Skeletal muscle satellite cell (primary cell): Measurements from ENCODE around the gene SLC22A23.

Experiments used
- H3K27me3 ChIP-seq: 2 replicates; pipeline ENCODE4 v1.7.0; 2013; ENCODE audit warnings: low read length; ENCODE audit not compliant: control insufficient read depth, insufficient read depth
- H3K36me3 ChIP-seq: 2 replicates; pipeline ENCODE4 v1.7.0; 2013; ENCODE audit warnings: mild to moderate bottlenecking, control low read depth, low read length; ENCODE audit not compliant: insufficient read depth
- H3K4me1 ChIP-seq: 2 replicates; pipeline ENCODE4 v1.7.0; 2013; ENCODE audit warnings: low read length; ENCODE audit not compliant: control insufficient read depth, insufficient read depth
- H3K4me2 ChIP-seq: 2 replicates; pipeline ENCODE4 v1.7.0; 2013; ENCODE audit warnings: mild to moderate bottlenecking, low read length
- H3K4me3 ChIP-seq: 2 replicates; pipeline ENCODE4 v1.7.0; 2013; ENCODE audit warnings: low read length
- H3K9ac ChIP-seq: 2 replicates; pipeline ENCODE4 v1.7.0; 2013; ENCODE audit warnings: mild to moderate bottlenecking, low read depth, low read length, moderate library complexity
- H3K9me3 ChIP-seq: replicated peaks from 2 replicates; pipeline ENCODE4 v1.7.0; 2013; ENCODE audit warnings: mild to moderate bottlenecking, control low read depth, low read length

SLC22A23 gene

DNA sequence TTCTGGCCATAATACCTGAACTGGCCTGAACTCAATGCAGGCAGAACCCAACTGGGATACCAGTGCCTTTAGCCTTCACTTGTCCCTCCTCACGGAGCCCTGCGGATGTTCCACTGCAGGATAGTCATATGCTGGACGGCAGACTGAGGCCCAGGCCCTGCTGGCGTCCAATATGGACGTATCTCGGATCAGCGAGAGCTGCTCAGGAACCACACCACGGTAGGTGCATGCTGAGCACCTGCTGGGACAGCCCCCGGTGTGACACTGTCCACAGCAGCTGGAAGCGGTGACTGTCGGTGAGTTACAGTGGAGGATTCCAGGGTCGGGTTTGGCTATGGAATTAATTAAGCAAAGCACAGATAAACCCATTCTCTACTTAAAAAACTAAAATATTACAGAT lies 149.4 kb downstream of the SLC22A23 start:
- no peak overlapping the region for H3K9ac ChIP-seq
- no peaks in the 10 kb centered on the region for H3K9me3 ChIP-seq
- H3K4me2 ChIP-seq: no peak overlapping the region
- H3K36me3 ChIP-seq: no peaks in the 10 kb centered on the region
- H3K4me1 ChIP-seq: no peaks in the 10 kb centered on the region
- no peak overlapping the region for H3K4me3 ChIP-seq
- H3K27me3 ChIP-seq: peaks cover 31% of the 10 kb centered on the region

DNA sequence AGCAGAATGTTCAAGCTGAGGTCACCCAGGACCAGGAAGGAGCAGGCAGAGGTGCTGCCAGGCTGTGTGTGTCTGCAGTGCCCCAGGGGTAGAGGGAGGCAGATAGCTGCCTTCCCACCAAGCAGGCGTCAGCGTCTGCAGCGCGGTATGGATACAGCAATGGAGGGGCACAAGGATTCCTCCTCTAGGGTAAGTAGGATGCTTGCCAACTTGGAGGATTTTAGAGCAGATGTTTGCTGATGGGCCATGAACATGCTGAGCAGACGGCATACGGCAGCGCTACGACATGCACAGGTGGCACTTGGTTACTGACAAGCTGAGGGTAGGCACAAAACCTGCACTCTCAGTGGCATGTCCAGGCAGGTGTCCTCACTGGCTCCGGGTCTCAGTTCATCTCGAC lies 150.0 kb downstream of the SLC22A23 start:
- Histone ChIP-seq H3K4me1 (no peaks in the 10 kb centered on the region), H3K36me3 (no peaks in the 10 kb centered on the region), H3K4me2 (no peak overlapping the region), H3K27me3 (peaks cover 29% of the 10 kb centered on the region), H3K9ac (no peak overlapping the region), H3K9me3 (no peaks in the 10 kb centered on the region), H3K4me3 (no peak overlapping the region)

GRCh38 chr6:3305831-3306230 lies 151.0 kb downstream of the SLC22A23 start:
- Histone ChIP-seq H3K9ac (no peak overlapping the region), H3K4me3 (no peak overlapping the region), H3K4me1 (no peaks in the 10 kb centered on the region), H3K36me3 (no peaks in the 10 kb centered on the region), H3K27me3 (peaks cover 25% of the 10 kb centered on the region), H3K9me3 (no peaks in the 10 kb centered on the region), H3K4me2 (no peak overlapping the region)

DNA sequence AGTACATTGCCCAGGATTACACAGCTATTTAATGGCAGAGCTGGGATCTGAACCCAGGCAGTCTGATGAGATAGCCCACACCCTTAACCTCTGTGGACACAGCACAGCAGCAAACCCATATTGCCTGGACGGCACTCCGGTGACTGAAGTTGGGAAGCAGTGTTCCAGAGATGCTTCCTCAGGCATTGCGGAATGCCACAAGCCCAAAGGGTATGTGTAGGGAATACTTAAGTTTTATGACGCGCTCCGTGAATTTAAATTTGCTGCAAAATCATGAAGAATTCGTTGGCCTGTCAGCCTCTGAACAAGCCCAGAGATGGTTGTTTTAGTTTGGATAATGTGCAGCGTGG lies 151.7 kb downstream of the SLC22A23 start:
- Histone ChIP-seq H3K4me2 (no peak overlapping the region), H3K27me3 (peaks cover 23% of the 10 kb centered on the region), H3K36me3 (no peaks in the 10 kb centered on the region), H3K4me3 (no peak overlapping the region), H3K9me3 (no peaks in the 10 kb centered on the region), H3K4me1 (no peaks in the 10 kb centered on the region), H3K9ac (no peak overlapping the region)

- H3K36me3 ChIP-seq: no peaks in the 10 kb centered on the region
- H3K4me3 ChIP-seq: no peak overlapping the region
- H3K4me1 ChIP-seq: no peaks in the 10 kb centered on the region
- H3K9ac ChIP-seq: no peak overlapping the region
- H3K4me2 ChIP-seq: no peak overlapping the region
- H3K27me3 ChIP-seq: peaks cover 22% of the 10 kb centered on the region
- H3K9me3 ChIP-seq: no peaks in the 10 kb centered on the region
Observed at GRCh38 chr6:3304500-3305215, 152.2 kb downstream of the SLC22A23 start.

DNA sequence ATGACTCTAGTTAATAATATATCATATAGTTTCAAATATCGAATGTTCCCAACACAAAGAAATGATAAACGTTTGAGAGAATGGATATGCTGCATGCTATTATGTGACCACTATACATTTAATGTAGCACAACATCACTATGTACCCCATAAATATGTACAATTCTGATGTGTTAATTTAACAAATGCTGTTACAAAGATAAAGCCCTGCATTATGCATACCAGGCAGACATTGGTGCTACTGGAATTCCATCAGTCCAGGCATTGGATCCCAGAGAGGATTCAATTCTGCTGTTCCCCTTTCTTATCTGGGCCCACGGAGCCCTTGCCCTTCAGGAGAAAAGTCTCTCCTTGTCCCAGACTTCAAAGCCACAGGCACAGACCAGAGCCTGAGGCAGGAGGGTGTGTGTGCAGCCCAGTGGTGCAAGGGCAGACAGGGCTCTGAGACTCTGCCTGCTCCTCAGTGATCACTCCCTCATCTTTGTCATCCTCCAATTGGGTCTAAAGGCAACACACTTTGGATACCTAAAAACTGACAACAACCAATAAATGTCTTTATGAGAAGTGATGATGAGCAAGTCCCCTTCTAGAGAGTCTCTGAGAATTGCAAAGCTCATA lies 152.9 kb downstream of the SLC22A23 start:
- Histone ChIP-seq H3K9ac (no peak overlapping the region), H3K9me3 (no peaks in the 10 kb centered on the region), H3K27me3 (peaks cover 19% of the 10 kb centered on the region), H3K4me2 (no peak overlapping the region), H3K36me3 (no peaks in the 10 kb centered on the region), H3K4me3 (no peak overlapping the region), H3K4me1 (no peaks in the 10 kb centered on the region)

GRCh38 chr6:3301506-3301905 lies 155.3 kb downstream of the SLC22A23 start:
- Histone ChIP-seq H3K4me3 (no peak overlapping the region), H3K27me3 (peaks cover 9% of the 10 kb centered on the region), H3K4me2 (no peak overlapping the region), H3K36me3 (no peaks in the 10 kb centered on the region), H3K9me3 (no peaks in the 10 kb centered on the region), H3K9ac (no peak overlapping the region), H3K4me1 (no peaks in the 10 kb centered on the region)

DNA sequence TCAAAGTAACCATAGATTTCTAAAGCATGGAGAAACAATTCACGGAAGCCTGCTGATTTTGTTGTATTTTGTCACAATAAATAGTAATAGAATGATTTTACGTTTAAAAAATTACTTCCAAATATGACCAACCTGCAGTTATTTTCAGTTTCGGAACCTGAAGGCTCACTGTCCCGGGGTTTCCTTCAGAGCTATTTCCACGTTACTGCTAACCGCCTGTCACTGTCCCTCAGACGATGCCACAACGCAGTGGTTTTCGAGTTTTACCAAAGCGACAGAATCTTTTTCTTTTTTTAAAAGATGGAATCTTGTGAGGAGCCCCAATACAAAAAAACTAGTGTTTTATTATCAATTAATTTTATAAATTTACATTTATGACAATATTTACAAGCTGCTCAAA lies 157.6 kb downstream of the SLC22A23 start:
- Histone ChIP-seq H3K27me3 (peaks cover 16% of the 10 kb centered on the region), H3K9me3 (no peaks in the 10 kb centered on the region), H3K9ac (no peak overlapping the region), H3K4me3 (no peak overlapping the region), H3K4me1 (no peaks in the 10 kb centered on the region), H3K36me3 (no peaks in the 10 kb centered on the region), H3K4me2 (no peak overlapping the region)

DNA sequence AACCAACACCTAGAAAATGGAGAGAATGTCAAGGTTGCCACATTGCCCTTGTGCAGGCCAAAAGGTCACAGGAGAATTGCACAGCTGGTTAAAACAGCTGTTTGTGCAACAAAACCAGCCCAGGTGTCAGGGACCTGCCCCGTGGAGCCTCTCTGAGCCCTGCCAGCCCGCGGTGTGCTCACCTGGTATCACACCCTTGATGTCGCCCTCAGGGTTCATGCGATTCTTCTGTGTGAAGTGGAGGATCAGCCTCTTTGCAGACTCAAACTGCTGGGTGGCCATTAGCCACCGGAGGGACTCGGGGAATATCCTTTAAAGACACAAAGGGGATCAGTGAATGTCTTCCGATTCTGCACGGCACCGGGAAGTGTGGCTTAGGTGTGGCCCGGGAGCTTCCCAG lies 158.9 kb downstream of the SLC22A23 start:
- Histone ChIP-seq H3K4me1 (no peaks in the 10 kb centered on the region), H3K9me3 (no peaks in the 10 kb centered on the region), H3K27me3 (peaks cover 12% of the 10 kb centered on the region), H3K36me3 (no peaks in the 10 kb centered on the region), H3K4me3 (no peak overlapping the region), H3K4me2 (no peak overlapping the region), H3K9ac (no peak overlapping the region)

GRCh38 chr6:3297006-3297405 lies 159.8 kb downstream of the SLC22A23 start:
- no peak overlapping the region for H3K4me2 ChIP-seq
- no peak overlapping the region for H3K9ac ChIP-seq
- peaks cover 11% of the 10 kb centered on the region for H3K27me3 ChIP-seq
- no peaks in the 10 kb centered on the region for H3K4me1 ChIP-seq
- no peaks in the 10 kb centered on the region for H3K9me3 ChIP-seq
- H3K36me3 ChIP-seq: no peaks in the 10 kb centered on the region
- H3K4me3 ChIP-seq: no peak overlapping the region

DNA sequence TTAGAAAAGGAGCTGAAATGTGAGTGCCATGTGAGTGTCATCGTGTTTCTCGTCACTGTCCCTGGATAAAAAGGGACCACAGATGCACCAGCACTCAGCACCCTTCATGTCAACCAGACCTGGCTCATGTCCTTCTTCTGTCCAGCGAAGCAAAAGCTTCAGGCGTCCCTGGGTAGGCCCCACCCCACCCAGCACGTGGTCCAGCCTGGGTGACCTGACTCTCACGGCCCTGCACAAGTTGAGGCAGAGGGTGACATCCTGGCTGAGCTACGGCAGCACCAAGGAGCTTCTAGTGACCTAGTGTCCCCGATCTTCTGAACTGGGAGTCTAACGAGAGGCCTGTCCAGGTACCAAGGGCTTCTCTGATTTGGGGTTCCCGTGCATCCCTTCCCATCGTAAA lies 160.3 kb downstream of the SLC22A23 start:
- Histone ChIP-seq H3K4me3 (no peak overlapping the region), H3K4me2 (no peak overlapping the region), H3K4me1 (no peaks in the 10 kb centered on the region), H3K36me3 (no peaks in the 10 kb centered on the region), H3K9ac (no peak overlapping the region), H3K27me3 (peaks cover 10% of the 10 kb centered on the region), H3K9me3 (no peaks in the 10 kb centered on the region)

DNA sequence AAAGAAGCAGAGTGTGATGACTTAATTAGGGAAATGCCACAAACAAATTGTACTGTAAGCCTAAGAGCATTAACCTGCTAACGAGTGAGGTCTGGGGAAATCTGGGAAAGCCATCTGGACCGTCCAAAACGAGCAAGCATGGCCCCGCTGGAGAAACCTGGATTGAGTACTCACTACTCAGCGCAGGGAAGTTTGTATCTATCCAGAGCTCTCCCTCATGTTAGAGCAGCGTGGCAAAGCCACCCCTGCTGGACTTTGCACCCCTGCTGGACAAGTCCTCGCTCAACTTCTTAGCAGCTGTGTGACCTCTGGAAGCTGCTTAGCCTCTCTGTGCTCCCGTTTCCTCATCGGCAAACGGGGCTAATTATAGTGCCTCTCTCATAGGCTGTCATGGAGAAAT lies 160.8 kb downstream of the SLC22A23 start:
- Histone ChIP-seq H3K9me3 (no peaks in the 10 kb centered on the region), H3K4me1 (no peaks in the 10 kb centered on the region), H3K9ac (no peak overlapping the region), H3K4me3 (no peak overlapping the region), H3K27me3 (peaks cover 10% of the 10 kb centered on the region), H3K4me2 (no peak overlapping the region), H3K36me3 (no peaks in the 10 kb centered on the region)
